ENCODE measurements around the gene SLC25A12.

DNA sequence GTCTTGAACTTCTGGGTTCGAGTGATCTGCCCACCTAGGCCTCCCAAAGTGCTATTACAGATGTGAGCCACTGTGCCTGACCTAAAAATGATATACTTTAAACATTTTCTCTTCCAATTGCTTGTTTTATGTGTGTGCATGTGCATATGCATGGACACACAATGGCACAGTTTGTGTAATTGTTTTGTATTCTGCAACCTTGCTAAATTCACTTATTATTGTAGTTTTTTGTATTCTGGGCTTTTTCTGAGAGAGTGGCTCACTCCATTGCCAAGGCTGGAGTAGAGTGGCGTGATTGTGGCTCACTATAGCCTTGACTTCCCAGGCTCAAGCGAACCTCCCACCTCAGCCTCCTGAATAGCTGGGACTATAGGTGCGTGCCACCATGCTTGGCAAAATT, 36.3 kb upstream of the SLC25A12 start:
- TF ChIP-seq RFX5 (IDR thresholded peaks at IDR 0.05; ENCODE audit: low read depth, low read length) (no peak), EHMT2 (IDR thresholded peaks at IDR 0.05; ENCODE audit: borderline replicate concordance, low read depth, low read length) (no peak), EP300 (IDR thresholded peaks at IDR 0.05; ENCODE audit: low read depth in 2 of 2, low read length in 2 of 2) (no peak), EP300 (CRISPR knock-in tag; IDR thresholded peaks at IDR 0.05; ENCODE audit: borderline replicate concordance) (no peak)
- TF ChIP-seq, protein P1, sequence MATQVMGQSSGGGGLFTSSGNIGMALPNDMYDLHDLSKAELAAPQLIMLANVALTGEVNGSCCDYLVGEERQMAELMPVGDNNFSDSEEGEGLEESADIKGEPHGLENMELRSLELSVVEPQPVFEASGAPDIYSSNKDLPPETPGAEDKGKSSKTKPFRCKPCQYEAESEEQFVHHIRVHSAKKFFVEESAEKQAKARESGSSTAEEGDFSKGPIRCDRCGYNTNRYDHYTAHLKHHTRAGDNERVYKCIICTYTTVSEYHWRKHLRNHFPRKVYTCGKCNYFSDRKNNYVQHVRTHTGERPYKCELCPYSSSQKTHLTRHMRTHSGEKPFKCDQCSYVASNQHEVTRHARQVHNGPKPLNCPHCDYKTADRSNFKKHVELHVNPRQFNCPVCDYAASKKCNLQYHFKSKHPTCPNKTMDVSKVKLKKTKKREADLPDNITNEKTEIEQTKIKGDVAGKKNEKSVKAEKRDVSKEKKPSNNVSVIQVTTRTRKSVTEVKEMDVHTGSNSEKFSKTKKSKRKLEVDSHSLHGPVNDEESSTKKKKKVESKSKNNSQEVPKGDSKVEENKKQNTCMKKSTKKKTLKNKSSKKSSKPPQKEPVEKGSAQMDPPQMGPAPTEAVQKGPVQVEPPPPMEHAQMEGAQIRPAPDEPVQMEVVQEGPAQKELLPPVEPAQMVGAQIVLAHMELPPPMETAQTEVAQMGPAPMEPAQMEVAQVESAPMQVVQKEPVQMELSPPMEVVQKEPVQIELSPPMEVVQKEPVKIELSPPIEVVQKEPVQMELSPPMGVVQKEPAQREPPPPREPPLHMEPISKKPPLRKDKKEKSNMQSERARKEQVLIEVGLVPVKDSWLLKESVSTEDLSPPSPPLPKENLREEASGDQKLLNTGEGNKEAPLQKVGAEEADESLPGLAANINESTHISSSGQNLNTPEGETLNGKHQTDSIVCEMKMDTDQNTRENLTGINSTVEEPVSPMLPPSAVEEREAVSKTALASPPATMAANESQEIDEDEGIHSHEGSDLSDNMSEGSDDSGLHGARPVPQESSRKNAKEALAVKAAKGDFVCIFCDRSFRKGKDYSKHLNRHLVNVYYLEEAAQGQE (IDR thresholded peaks at IDR 0.05; ENCODE audit: borderline replicate concordance in 1 of 2, low read depth in 1 of 2, low read length in 2 of 2) = no peak
- TF ChIP-seq, protein P2, sequence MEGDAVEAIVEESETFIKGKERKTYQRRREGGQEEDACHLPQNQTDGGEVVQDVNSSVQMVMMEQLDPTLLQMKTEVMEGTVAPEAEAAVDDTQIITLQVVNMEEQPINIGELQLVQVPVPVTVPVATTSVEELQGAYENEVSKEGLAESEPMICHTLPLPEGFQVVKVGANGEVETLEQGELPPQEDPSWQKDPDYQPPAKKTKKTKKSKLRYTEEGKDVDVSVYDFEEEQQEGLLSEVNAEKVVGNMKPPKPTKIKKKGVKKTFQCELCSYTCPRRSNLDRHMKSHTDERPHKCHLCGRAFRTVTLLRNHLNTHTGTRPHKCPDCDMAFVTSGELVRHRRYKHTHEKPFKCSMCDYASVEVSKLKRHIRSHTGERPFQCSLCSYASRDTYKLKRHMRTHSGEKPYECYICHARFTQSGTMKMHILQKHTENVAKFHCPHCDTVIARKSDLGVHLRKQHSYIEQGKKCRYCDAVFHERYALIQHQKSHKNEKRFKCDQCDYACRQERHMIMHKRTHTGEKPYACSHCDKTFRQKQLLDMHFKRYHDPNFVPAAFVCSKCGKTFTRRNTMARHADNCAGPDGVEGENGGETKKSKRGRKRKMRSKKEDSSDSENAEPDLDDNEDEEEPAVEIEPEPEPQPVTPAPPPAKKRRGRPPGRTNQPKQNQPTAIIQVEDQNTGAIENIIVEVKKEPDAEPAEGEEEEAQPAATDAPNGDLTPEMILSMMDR (CRISPR knock-in tag; IDR thresholded peaks at IDR 0.05) = no peak
